Colonic mucosa (tissue), 4 donors: ENCODE measurements around the gene SLC45A1. TPM values are rescaled to one million over a fixed set of nuclear protein-coding genes. Genes with fewer than 3 reads are reported as not detected.

Experiments
- DNase-seq: peaks from one replicate; pipeline ENCODE4 v3.0.0-alpha.2; 2020
- H3K27ac ChIP-seq: fragments of 200-600 bp; one replicate; pipeline ENCODE4 v1.8.0; 2021
- H3K27me3 ChIP-seq: fragments of 200-600 bp; one replicate; pipeline ENCODE4 v1.8.0; 2021
- H3K36me3 ChIP-seq: fragments of 200-600 bp; one replicate; pipeline ENCODE4 v1.8.0; 2021
- H3K4me1 ChIP-seq: fragments of 200-600 bp; one replicate; pipeline ENCODE4 v1.8.0; 2021; ENCODE audit warnings: mild to moderate bottlenecking
- H3K4me3 ChIP-seq: fragments of 200-600 bp; one replicate; pipeline ENCODE4 v1.8.0; 2021
- H3K9ac ChIP-seq, 2 donors: one replicate each; pipeline ENCODE4 v1.7.0; 2013; ENCODE audit warnings: control low read depth in 2 of 2, low read depth in 2 of 2, low read length in 2 of 2
- H3K9me3 ChIP-seq: fragments of 200-600 bp; one replicate; pipeline ENCODE4 v1.8.0; 2021
- CTCF ChIP-seq: fragments of 200-600 bp; IDR thresholded peaks from one replicate; pipeline ENCODE4 v1.8.0; 2022; ENCODE audit warnings: antibody characterized with exemption, mild to moderate bottlenecking
- intact Hi-C: fragments of 100-400 bp; cut with DNase I; formaldehyde crosslinking; loops from one replicate; pipeline ENCODE4 v1.14.1; 2022
- total RNA-seq, 2 donors: library from RNA; stranded (reverse); fragmentation: NEBNext Ultra II Directional in 1 of 2; extraction: Animal tissue kit (Norgen Biotek cat#: 25700) in 1 of 2; gene quantifications; one replicate each; pipeline ENCODE4 v1.2.1, GENCODE V29; 2021
- donor health status: healthy.
- donor health status: DM: no; HTN: no; CAD: no.
- donor health status: DM: no; HTN: no; CAD: no.

Gene SLC45A1
- total RNA-seq, 2 donors from 2014 or later = 0.27 to 0.42 TPM

DNA sequence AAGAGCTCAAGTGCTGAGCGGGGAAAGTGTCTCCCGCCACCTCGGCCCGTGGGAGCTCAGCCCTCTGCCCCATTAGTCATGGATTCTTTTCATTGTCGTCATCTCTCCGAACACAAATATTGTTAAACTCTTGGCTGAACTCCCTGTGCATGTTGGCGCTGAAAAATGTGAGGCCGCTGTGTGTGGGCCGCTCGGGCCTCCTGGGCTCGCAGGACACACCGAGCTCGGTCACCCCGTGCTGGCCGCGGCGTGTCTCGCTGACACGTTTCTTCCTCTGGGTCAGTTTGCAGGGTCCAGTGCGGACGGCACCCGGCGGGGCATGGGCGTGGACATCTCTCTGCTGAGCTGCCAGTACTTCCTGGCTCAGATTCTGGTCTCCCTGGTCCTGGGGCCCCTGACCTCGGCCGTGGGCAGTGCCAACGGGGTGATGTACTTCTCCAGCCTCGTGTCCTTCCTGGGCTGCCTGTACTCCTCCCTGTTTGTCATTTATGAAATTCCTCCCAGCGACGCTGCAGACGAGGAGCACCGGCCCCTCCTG is 25.6 kb downstream of the SLC45A1 start:
- no peak overlapping the region for H3K4me3 ChIP-seq
- intact Hi-C loops = no loop called here
- H3K9ac ChIP-seq = peak overlapping the region in 1 of 2 donors; percentile 43
- peak overlapping the region; percentile 23 for H3K27ac ChIP-seq
- H3K4me1 ChIP-seq = no peaks in the 10 kb centered on the region
- H3K36me3 ChIP-seq = no peaks in the 10 kb centered on the region
- H3K9me3 ChIP-seq = no peaks in the 10 kb centered on the region
- H3K27me3 ChIP-seq = no peaks in the 10 kb centered on the region
- DNase-seq = peak; percentile 44
- no peak for TF ChIP-seq CTCF

- H3K4me1 ChIP-seq = no peaks in the 10 kb centered on the region
- no peak overlapping the region for H3K4me3 ChIP-seq
- H3K9ac ChIP-seq = no peak overlapping the region
- no peaks in the 10 kb centered on the region for H3K27me3 ChIP-seq
- intact Hi-C loops = loop anchor here (5.0 kb wide), 1 partner anchor 368 kb away; no protein-coding TSS in a partner anchor
- no peak overlapping the region for H3K27ac ChIP-seq
- no peaks in the 10 kb centered on the region for H3K36me3 ChIP-seq
- no peaks in the 10 kb centered on the region for H3K9me3 ChIP-seq
- no peak for TF ChIP-seq CTCF
- no peak for DNase-seq
These were observed 27.1 kb downstream of the SLC45A1 start for GRCh38 chr1:8344893-8345507.

DNA sequence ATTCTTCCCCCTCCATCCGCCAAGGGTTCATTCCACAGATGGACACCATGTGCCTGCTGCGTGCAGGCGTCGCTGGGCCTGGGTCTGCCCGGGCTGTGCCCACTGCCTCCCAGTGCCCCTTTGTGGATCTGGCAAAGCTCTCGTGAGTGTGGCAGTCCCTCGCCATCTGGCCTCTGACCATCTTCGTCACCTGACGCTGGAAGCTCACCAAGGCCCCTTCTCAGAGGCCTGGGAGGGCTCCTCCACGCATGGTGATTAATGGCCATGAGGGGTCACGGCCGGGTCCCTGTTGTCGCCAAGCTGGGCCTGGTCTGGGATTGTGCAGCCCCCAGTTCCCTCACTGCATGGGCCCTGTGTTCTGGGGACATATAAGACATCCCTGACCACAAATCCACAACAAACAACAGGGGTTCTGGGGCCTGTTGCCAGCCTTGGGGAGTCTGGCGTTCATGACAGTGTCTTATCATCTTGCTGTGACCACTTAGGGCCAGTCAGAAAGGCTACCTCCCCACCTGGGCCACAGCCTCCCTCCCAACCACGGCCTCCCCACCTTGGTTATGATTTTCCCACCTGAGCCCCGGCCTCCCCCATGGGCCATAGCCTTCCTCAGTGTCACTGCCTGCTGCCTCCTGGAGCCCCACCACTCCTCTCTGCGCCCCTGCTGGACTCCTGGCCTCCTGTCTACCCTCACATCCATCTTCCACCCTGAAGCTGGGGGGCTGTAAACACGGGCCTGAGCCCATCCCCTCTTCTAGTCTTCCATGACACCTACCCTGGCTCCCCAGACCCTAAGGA is 27.9 kb downstream of the SLC45A1 start:
- no peak overlapping the region for H3K27ac ChIP-seq
- no peak for TF ChIP-seq CTCF
- H3K9me3 ChIP-seq = no peaks in the 10 kb centered on the region
- no peak overlapping the region for H3K9ac ChIP-seq
- no peaks in the 10 kb centered on the region for H3K27me3 ChIP-seq
- no peaks in the 10 kb centered on the region for H3K36me3 ChIP-seq
- intact Hi-C loops = loop anchor here (5.0 kb wide), 1 partner anchor 369 kb away; no protein-coding TSS in a partner anchor
- H3K4me1 ChIP-seq = no peaks in the 10 kb centered on the region
- no peak for DNase-seq
- no peak overlapping the region for H3K4me3 ChIP-seq

- Histone ChIP-seq H3K27ac (no peak overlapping the region), H3K9me3 (no peaks in the 10 kb centered on the region), H3K27me3 (no peaks in the 10 kb centered on the region), H3K4me3 (no peak overlapping the region), H3K4me1 (no peaks in the 10 kb centered on the region), H3K36me3 (no peaks in the 10 kb centered on the region), H3K9ac (no peak overlapping the region)
- DNase-seq = no peak
- intact Hi-C loops = loop anchor here (5.0 kb wide), 1 partner anchor 370 kb away; no protein-coding TSS in a partner anchor
- TF ChIP-seq CTCF = no peak
These were observed 29.7 kb downstream of the SLC45A1 start for GRCh38 chr1:8347635-8348034.

- Histone ChIP-seq H3K4me1 (no peaks in the 10 kb centered on the region), H3K9me3 (no peaks in the 10 kb centered on the region), H3K27ac (no peak overlapping the region), H3K4me3 (no peak overlapping the region), H3K36me3 (no peaks in the 10 kb centered on the region), H3K27me3 (no peaks in the 10 kb centered on the region), H3K9ac (no peak overlapping the region)
- intact Hi-C loops = loop anchor here (5.0 kb wide), 1 partner anchor 371 kb away; no protein-coding TSS in a partner anchor
- no peak for DNase-seq
- no peak for TF ChIP-seq CTCF
These were observed 30.3 kb downstream of the SLC45A1 start for GRCh38 chr1:8348047-8348776.
